ENCODE measurements around the gene FNTB. TPM values are rescaled to one million over a fixed set of nuclear protein-coding genes. Genes with fewer than 3 reads are reported as not detected.

Gene FNTB
- total and polyA plus RNA-seq, 2 donors (not counting 3 experiments of a cell fraction or from before 2014, with no cell fraction given), result 21.0 to 21.6 TPM

DNA sequence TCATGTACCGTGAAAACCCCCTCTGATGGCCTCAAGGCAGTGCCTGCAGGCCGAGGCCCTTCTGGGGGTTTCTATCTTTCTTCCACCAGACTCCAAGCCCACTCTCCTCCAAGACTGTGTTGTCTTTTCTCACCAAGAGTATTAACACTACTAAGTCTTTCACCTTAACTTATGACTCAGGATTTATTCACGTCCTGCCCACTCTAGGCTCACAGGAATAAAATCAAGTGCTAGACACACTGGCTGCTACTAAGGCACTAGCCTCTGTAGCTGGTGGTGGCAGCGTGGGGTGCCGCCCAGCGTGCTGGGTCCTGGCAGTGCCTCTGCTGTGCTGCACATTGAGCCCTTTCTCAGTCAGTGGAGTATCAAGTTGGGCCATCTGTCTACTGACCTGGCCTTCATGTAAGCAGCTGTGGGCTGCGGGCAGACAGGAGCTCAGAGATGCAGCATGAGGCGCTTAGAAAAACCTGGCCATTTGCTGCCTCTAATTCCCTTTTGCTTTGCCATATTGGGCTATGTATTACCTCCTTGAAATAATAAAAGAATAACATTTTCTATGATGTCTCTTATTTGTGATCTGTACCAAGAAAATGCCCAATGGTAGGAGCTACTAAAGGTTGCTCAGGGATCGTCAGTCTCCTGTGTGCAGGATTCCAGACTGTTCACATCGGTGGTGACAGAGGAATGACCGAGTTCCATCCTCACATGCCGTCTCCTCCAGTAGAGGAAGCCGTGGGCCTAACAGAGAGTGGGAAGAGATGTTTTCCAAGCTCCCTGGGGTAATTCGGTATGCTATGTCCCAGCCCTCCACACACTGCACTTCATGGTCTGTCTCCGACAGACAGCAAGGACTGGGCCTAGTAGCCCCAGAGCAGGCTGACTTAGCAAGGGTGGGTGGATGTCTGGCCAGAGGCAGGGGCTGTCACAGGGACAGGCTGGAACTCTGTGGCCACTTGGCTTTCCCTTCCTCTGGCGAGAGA is 75.7 kb downstream of the FNTB start:
- Histone ChIP-seq H3K9ac (replicated peaks; ENCODE audit: extremely low read depth, insufficient read depth, low read length) (no peak overlapping the region), H3K79me2 (ENCODE audit: control insufficient read depth, insufficient read depth, low read length) (no peaks in the 10 kb centered on the region), H3K27ac (ENCODE audit: insufficient read depth, low read depth, low read length) (no peak overlapping the region), H3K4me1 (ENCODE audit: control insufficient read depth, extremely low read depth, insufficient read depth, low read length) (peaks cover 3% of the 10 kb centered on the region), H3K9me1 (replicated peaks; ENCODE audit: control insufficient read depth, extremely low read depth, insufficient read depth, low read length) (no peaks in the 10 kb centered on the region), H2AFZ (ENCODE audit: low read depth, low read length) (no peak overlapping the region), H3K9me3 (replicated peaks; ENCODE audit: control insufficient read depth, insufficient read depth, low read length) (no peaks in the 10 kb centered on the region), H3K4me2 (ENCODE audit: insufficient read depth, low read length) (no peak overlapping the region), H3K36me3 (ENCODE audit: control insufficient read depth in 2 of 2, extremely low read depth in 1 of 2, insufficient read depth in 2 of 2, low read length in 2 of 2) (peaks cover 4 to 20% of the 10 kb centered on the region in 2 experiments), H3K27me3 (ENCODE audit: control insufficient read depth in 2 of 2, insufficient read depth in 2 of 2, low read length in 2 of 2) (no peaks in the 10 kb centered on the region), H3K4me3 (replicated peaks in 1 of 3; ENCODE audit: insufficient read depth in 1 of 3, low read depth in 1 of 3, low read length in 3 of 3) (no peak overlapping the region), H4K20me1 (replicated peaks; ENCODE audit: control insufficient read depth, extremely low read depth, insufficient read depth, low read length) (no peaks in the 10 kb centered on the region)
- ChIA-PET POLR2A (no interaction called here), CTCF (no interaction called here)
- DNase-seq (ENCODE audit: low read depth, low spot score), result no peak
- peak; percentile 56 for FAIRE-seq
- intact Hi-C loops (cut with micrococcal nuclease), result no loop called here
- dilution Hi-C loops (cut with MboI; ENCODE audit: extremely low pct_ligation_motif_present, low sequenced_read_pairs), result no loop called here
- TF ChIP-seq MYC (IDR thresholded peaks at IDR 0.05; ENCODE audit: low read depth, low read length) (no peak), EZH2 (IDR thresholded peaks at IDR 0.05; ENCODE audit: borderline replicate concordance, low read depth, low read length, severe bottlenecking) (no peak)
- TF ChIP-seq, protein P1, sequence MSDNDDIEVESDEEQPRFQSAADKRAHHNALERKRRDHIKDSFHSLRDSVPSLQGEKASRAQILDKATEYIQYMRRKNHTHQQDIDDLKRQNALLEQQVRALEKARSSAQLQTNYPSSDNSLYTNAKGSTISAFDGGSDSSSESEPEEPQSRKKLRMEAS (IDR thresholded peaks at IDR 0.05; ENCODE audit: insufficient read depth, insufficient read length), result no peak
- TF ChIP-seq, protein P2, sequence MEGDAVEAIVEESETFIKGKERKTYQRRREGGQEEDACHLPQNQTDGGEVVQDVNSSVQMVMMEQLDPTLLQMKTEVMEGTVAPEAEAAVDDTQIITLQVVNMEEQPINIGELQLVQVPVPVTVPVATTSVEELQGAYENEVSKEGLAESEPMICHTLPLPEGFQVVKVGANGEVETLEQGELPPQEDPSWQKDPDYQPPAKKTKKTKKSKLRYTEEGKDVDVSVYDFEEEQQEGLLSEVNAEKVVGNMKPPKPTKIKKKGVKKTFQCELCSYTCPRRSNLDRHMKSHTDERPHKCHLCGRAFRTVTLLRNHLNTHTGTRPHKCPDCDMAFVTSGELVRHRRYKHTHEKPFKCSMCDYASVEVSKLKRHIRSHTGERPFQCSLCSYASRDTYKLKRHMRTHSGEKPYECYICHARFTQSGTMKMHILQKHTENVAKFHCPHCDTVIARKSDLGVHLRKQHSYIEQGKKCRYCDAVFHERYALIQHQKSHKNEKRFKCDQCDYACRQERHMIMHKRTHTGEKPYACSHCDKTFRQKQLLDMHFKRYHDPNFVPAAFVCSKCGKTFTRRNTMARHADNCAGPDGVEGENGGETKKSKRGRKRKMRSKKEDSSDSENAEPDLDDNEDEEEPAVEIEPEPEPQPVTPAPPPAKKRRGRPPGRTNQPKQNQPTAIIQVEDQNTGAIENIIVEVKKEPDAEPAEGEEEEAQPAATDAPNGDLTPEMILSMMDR (IDR thresholded peaks at IDR 0.05; ENCODE audit: extremely low read depth in 1 of 2, insufficient read depth in 1 of 2, low read depth in 1 of 2, low read length in 2 of 2), result no peak
- BruUV-seq (replicated peaks), result no TSS peak

Measured in endothelial cell of umbilical vein (primary cell).